Activated naive CD4-positive, alpha-beta T cell treated with anti-CD3 and anti-CD28 coated beads for 36 hours (primary cell): ENCODE measurements around the gene ASXL3. TPM values are rescaled to one million over a fixed set of nuclear protein-coding genes. Genes with fewer than 3 reads are reported as not detected.

Experiments used
- CTCF ChIA-PET: fragments of 350-600 bp; sonication (Branson Sonifier 250); formaldehyde crosslinking; loops from one replicate; lab custom pipeline; 2021; ENCODE audit warnings: antibody characterized with exemption; lab: Charles Lee
- DNase-seq: peaks from one replicate; pipeline ENCODE4 v3.0.0-alpha.2; 2020
- H3K27ac Mint-ChIP-seq: one replicate; pipeline ENCODE4 v1.8.0; 2021; ENCODE audit warnings: mild to moderate bottlenecking, mixed read lengths
- H3K27me3 Mint-ChIP-seq: one replicate; pipeline ENCODE4 v1.8.0; 2021; ENCODE audit warnings: low read depth, mixed read lengths
- H3K36me3 Mint-ChIP-seq: one replicate; pipeline ENCODE4 v1.8.0; 2021; ENCODE audit warnings: low read depth, mixed read lengths
- H3K4me1 Mint-ChIP-seq: one replicate; pipeline ENCODE4 v1.8.0; 2021; ENCODE audit warnings: low read depth, mixed read lengths
- H3K4me3 Mint-ChIP-seq: one replicate; pipeline ENCODE4 v1.8.0; 2021; ENCODE audit warnings: mild to moderate bottlenecking, moderate library complexity, mixed read lengths
- H3K9me3 Mint-ChIP-seq: one replicate; pipeline ENCODE4 v1.8.0; 2021; ENCODE audit warnings: mixed read lengths
- intact Hi-C: fragments of 100-400 bp; cut with micrococcal nuclease; formaldehyde crosslinking; loops from one replicate; pipeline ENCODE4 v1.15.1; 2023
- total RNA-seq, 2 experiments: library from RNA; stranded (reverse); gene quantifications; one replicate each; pipeline ENCODE4 v1.2.3, GENCODE V29; 2021

Gene ASXL3
- total RNA-seq, 2 experiments from 2014 or later, result not detected

- Mint-ChIP-seq H3K9me3 (no peaks in the 10 kb centered on the region), H3K4me3 (no peak overlapping the region), H3K27me3 (no peaks in the 10 kb centered on the region), H3K4me1 (no peaks in the 10 kb centered on the region), H3K27ac (no peak overlapping the region), H3K36me3 (no peaks in the 10 kb centered on the region)
- CTCF ChIA-PET, result no interaction called here
- no peak for DNase-seq
- intact Hi-C loops, result no loop called here
Measured at GRCh38 chr18:33749834-33750233, 171.8 kb downstream of the ASXL3 start.

- intact Hi-C loops, result no loop called here
- DNase-seq, result no peak
- no peaks in the 10 kb centered on the region for H3K4me1 Mint-ChIP-seq
- no peaks in the 10 kb centered on the region for H3K27me3 Mint-ChIP-seq
- CTCF ChIA-PET, result no interaction called here
- no peaks in the 10 kb centered on the region for H3K36me3 Mint-ChIP-seq
- no peak overlapping the region for H3K27ac Mint-ChIP-seq
- no peak overlapping the region for H3K4me3 Mint-ChIP-seq
- H3K9me3 Mint-ChIP-seq, result no peaks in the 10 kb centered on the region
Measured at GRCh38 chr18:33750366-33750765, 172.3 kb downstream of the ASXL3 start.

- no peak for DNase-seq
- Mint-ChIP-seq H3K27me3 (no peaks in the 10 kb centered on the region), H3K4me3 (no peak overlapping the region), H3K9me3 (no peaks in the 10 kb centered on the region), H3K27ac (no peak overlapping the region), H3K4me1 (no peaks in the 10 kb centered on the region), H3K36me3 (no peaks in the 10 kb centered on the region)
- CTCF ChIA-PET, result no interaction called here
- intact Hi-C loops, result loop anchor here (1.0 kb wide), 1 partner anchor 1037 kb away; no protein-coding TSS in a partner anchor
Measured at GRCh38 chr18:33751613-33752221, 173.7 kb downstream of the ASXL3 start.

- Mint-ChIP-seq H3K4me1 (no peaks in the 10 kb centered on the region), H3K27ac (no peak overlapping the region), H3K4me3 (no peak overlapping the region), H3K9me3 (no peaks in the 10 kb centered on the region), H3K27me3 (no peaks in the 10 kb centered on the region), H3K36me3 (no peaks in the 10 kb centered on the region)
- CTCF ChIA-PET, result no interaction called here
- intact Hi-C loops, result no loop called here
- DNase-seq, result no peak
Measured at GRCh38 chr18:33755391-33755790, 177.4 kb downstream of the ASXL3 start.

GRCh38 chr18:33755931-33756560 is 178.0 kb downstream of the ASXL3 start:
- Mint-ChIP-seq H3K4me1 (no peaks in the 10 kb centered on the region), H3K27me3 (no peaks in the 10 kb centered on the region), H3K9me3 (no peaks in the 10 kb centered on the region), H3K4me3 (no peak overlapping the region), H3K36me3 (no peaks in the 10 kb centered on the region), H3K27ac (no peak overlapping the region)
- intact Hi-C loops, result no loop called here
- CTCF ChIA-PET, result no interaction called here
- DNase-seq, result no peak

GRCh38 chr18:33757037-33757436 is 179.0 kb downstream of the ASXL3 start:
- DNase-seq, result no peak
- Mint-ChIP-seq H3K27ac (no peak overlapping the region), H3K4me1 (no peaks in the 10 kb centered on the region), H3K27me3 (no peaks in the 10 kb centered on the region), H3K36me3 (no peaks in the 10 kb centered on the region), H3K4me3 (no peak overlapping the region), H3K9me3 (no peaks in the 10 kb centered on the region)
- intact Hi-C loops, result no loop called here
- CTCF ChIA-PET, result no interaction called here

- DNase-seq, result no peak
- H3K36me3 Mint-ChIP-seq, result no peaks in the 10 kb centered on the region
- H3K4me3 Mint-ChIP-seq, result no peak overlapping the region
- intact Hi-C loops, result loop anchor here (1.0 kb wide), 1 partner anchor 529 kb away; no protein-coding TSS in a partner anchor
- CTCF ChIA-PET, result interaction anchor here (1.2 kb wide), 1 partner anchor 529 kb away, joined by 3 read pairs; no protein-coding TSS in a partner anchor
- no peaks in the 10 kb centered on the region for H3K4me1 Mint-ChIP-seq
- H3K27ac Mint-ChIP-seq, result no peak overlapping the region
- no peaks in the 10 kb centered on the region for H3K27me3 Mint-ChIP-seq
- H3K9me3 Mint-ChIP-seq, result no peaks in the 10 kb centered on the region
Measured at GRCh38 chr18:33761363-33761762, 183.3 kb downstream of the ASXL3 start.

- no peaks in the 10 kb centered on the region for H3K4me1 Mint-ChIP-seq
- H3K36me3 Mint-ChIP-seq, result no peaks in the 10 kb centered on the region
- CTCF ChIA-PET, result no interaction called here
- H3K9me3 Mint-ChIP-seq, result peaks cover 5% of the 10 kb centered on the region
- intact Hi-C loops, result no loop called here
- DNase-seq, result no peak
- H3K27ac Mint-ChIP-seq, result no peak overlapping the region
- peaks cover 3% of the 10 kb centered on the region for H3K27me3 Mint-ChIP-seq
- no peak overlapping the region for H3K4me3 Mint-ChIP-seq
Measured at GRCh38 chr18:33781429-33781828, 203.4 kb downstream of the ASXL3 start.

Other genes starting within 250 kb of the ASXL3 start
- gene CCDC178, start 137.5 kb upstream of the ASXL3 start, total RNA-seq, result not detected